ENCODE data around the gene EDC4.
A peak's percentile ranks its signal among the peaks of the same experiment; 100 is the strongest.
"Not testable (repeated sequence)": the region's sequence is repeated elsewhere in the genome, so short reads cannot be mapped to it uniquely, and the experiment has no call there.

EDC4 gene

DNA sequence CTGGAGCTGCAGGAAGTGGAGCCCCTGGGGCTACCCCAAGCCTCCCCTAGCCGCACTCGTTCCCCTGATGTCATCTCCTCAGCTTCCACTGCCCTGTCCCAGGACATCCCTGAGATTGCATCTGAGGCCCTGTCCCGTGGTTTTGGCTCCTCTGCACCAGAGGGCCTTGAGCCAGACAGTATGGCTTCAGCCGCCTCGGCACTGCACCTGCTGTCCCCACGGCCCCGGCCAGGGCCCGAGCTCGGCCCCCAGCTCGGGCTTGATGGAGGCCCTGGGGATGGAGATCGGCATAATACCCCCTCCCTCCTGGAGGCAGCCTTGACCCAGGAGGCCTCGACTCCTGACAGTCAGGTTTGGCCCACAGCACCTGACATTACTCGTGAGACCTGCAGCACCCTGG lies 7.7 kb downstream of the EDC4 start:
- no peak for DNase-seq

- no peak for DNase-seq
Measured at GRCh38 chr16:67881621-67882161, 8.8 kb downstream of the EDC4 start.

GRCh38 chr16:67882374-67883145 lies 9.7 kb downstream of the EDC4 start:
- no peak for DNase-seq

- no peak for DNase-seq
Measured at GRCh38 chr16:67883146-67883871, 10.5 kb downstream of the EDC4 start.

DNA sequence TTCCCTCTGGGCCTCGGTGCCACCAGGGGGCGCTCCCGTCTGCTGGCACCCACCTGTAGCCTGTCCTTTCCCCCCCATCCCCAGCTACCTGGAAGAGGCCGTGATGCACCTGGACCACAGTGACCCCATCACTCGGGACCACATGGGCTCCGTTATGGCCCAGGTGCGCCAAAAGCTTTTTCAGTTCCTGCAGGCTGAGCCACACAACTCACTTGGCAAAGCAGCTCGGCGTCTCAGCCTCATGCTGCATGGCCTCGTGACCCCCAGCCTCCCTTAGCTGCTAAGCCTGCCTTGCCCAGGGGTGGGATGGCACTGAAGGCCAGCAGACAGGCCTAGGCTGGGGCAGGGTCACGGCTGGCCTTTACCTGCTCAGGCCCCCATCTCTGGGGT lies 11.0 kb downstream of the EDC4 start:
- DNase-seq = peak; percentile 61

DNA sequence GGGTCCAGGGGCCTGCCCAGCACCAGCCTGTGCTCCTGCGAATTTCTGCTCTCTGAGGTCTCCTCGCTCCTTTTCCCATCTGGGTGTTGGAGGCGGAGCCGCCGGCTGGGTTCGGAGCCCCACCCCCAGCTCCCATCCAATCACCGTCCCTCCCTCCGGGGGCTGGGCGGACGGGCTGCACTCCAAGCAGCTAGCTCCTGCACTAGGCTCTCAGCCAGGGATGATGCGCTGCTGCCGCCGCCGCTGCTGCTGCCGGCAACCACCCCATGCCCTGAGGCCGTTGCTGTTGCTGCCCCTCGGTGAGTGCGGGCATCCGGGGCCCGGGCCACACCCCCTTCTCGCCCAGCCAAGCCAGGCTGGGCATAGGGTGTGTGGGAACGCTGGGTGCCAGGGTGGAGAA lies 11.8 kb downstream of the EDC4 start, which contains the start of gene NRN1L:
Gene NRN1L, plus strand, starts transcription at position 202 of the 400 bp plus-strand sequence. Its CDS starts 19 bp downstream, at position 221.
- no peak for DNase-seq

DNA sequence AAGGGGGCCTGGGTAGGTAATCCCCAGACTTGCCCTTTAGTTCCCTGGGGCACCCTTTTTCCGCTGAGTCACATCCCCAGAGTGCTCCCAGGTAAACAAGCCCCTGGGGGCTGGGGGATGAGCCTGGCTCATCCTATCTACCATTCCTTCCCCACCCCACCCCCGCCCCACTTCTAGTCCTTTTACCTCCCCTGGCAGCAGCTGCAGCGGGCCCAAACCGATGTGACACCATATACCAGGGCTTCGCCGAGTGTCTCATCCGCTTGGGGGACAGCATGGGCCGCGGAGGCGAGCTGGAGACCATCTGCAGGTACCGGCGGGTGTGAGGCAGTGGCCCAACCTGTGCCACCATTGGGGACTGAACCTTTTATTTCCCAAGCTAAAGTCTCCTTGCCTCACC lies 12.7 kb downstream of the EDC4 start:
- DNase-seq = no peak

DNA sequence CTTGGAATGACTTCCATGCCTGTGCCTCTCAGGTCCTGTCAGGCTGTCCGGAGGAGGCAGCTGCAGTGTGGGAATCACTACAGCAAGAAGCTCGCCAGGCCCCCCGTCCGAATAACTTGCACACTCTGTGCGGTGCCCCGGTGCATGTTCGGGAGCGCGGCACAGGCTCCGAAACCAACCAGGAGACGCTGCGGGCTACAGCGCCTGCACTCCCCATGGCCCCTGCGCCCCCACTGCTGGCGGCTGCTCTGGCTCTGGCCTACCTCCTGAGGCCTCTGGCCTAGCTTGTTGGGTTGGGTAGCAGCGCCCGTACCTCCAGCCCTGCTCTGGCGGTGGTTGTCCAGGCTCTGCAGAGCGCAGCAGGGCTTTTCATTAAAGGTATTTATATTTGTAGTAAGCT lies 13.1 kb downstream of the EDC4 start:
- no peak for DNase-seq

DNA sequence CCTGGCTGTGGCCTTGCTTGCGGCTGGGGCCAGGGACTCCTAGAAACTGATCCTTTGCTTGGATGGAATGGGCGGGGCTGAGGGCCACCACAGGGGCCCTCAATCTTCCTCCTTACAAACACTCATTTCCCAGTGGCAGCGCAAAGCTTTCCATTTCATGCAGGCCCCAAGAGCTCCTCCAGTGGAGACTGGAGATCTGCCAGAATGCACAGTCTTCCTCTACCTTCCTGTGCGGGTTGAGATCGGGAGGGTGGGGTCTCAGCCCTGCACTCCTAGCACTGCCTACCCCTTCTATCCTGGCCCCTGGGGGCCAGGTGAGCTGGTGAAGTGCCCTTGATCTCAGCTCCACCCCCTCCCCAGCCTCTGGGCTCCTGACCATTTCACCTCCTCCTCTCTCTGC lies 13.5 kb downstream of the EDC4 start:
- no peak for DNase-seq

- no peak for DNase-seq
Measured at GRCh38 chr16:67888331-67888730, 15.5 kb downstream of the EDC4 start.

DNA sequence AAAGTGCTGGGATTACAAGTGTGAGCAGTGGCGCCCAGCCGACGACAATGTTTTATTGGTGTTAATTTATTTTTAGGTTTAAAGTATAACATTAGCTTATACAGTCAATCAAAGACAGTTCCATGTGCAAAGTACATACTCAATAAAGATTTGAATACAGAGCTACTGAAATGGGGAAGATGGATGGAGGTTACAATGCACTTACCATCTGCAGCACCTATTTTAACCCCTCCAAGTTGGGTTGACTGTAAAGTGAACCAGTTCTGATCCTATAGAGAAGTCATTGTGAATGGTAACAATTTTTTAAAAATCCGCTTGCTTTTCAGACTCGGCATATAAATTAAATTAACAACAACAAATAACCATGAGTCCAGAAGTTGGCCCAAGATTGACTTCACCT lies 19.5 kb downstream of the EDC4 start:
- DNase-seq = no peak

GRCh38 chr16:67892899-67893742 lies 20.3 kb downstream of the EDC4 start, which contains the start of gene PSKH1:
PSKH1 (plus strand) TSS chr16:67893254; CDS start chr16:67908750, 15,496 bp downstream.
- peak; percentile 94 for DNase-seq

DNA sequence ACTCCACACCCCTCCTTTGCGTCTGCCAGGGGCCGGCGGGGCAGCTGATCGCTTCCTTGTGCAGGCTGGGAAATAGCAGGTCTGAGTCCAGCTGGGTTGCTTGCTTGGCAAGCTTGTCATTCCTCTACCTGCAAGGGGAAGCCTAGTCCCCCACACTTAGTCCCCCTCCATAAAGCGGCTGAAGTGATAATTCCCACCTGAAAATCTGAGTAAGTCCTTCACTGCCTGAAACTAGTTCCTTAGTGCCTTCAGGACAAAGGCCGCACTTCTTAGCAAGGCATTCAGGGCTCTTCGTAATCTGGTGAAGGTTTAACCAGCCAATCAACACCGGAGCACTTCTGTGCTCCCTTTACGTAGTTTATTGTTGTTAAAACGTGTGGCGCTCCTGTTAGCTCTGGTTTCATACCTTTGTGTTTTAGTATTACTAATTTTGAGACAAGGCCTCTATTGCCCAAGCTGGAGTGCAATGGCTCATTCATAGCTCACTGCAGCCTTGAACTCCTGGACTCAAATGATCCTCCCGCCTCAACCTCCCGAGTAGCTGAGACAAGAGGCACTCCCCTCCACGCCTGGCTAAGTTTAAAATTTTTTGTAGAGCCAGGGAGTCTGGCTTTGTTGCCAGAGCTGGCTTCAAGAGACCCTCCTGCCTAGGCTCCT lies 21.0 kb downstream of the EDC4 start:
- no peak for DNase-seq

DNA sequence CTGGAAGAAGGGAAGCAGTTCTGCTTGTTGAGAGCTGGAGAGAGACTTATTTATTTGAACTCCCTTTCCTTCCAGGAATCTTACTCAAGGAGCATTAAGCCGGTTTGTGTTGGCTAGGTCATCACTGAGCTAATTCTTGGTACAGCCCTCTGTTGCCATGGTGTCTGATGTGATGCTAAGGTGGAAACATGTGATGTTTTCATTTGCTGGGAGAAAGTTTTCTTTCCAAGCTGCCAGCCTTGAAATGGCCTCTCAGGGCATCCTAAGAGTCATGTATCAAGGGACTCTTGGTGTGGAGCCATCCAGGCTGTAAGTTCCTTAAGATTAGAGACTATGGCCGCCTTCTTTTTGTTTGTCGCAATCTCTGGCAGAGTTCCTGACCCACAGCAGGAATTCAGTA lies 24.4 kb downstream of the EDC4 start:
- no peak for DNase-seq

DNA sequence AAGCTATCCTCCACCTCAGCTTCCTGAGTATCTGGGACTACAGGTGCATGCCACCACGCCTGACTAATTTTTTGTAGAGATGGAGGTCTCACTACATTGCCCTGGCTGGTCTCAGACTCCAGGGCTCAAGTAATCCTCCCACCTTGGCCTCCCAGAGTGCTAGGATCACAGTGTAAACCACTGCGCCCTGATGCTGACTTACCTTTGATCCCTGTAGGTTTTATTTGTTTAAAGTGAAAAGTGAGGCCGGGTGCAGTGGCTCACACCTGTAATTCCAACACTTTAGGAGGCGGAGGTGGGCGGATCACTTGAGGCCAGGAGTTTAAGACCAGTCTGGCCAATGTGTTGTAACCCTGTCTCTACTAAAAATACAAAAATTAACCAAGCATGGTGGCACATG lies 28.9 kb downstream of the EDC4 start:
- no peak for DNase-seq

GRCh38 chr16:67902831-67903230 lies 30.0 kb downstream of the EDC4 start:
- no peak for DNase-seq

DNA sequence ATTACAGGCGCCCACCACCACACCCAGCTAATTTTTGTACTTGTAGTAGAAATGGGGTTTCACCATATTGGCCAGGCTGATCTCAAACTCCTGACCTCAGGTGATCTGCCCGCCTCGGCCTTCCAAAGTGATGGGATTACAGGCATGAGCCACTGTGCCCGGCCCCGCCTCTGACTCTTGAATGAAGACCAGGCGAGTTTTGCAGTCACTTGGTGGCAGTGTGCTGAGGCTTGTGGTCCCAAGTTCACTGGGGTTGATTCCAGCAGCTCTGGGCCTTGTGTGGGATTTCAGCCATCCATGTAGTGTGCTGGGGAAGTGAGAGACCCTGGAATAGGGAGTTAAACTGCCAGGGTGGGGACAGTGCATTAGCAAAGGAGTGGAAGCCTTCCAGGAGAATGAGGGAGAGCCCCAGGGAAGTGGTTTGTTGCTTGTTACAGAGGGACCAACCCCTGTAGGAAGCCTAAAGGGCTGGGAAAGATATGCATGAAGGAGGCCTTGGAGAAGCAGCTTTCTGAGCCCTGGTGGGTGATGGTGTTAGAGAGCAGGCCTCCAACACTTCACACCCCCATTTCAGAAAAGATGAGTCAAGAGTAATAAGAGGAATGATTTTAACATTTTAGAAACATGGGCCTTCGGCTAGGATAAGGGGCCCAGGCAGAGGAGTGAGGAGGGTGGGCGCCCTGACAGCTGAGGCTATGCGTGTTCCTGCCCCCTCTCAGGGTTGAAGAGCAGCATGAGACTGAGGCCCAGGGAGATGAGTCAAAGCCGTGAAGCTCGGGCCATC lies 34.7 kb downstream of the EDC4 start:
- no peak for DNase-seq

DNA sequence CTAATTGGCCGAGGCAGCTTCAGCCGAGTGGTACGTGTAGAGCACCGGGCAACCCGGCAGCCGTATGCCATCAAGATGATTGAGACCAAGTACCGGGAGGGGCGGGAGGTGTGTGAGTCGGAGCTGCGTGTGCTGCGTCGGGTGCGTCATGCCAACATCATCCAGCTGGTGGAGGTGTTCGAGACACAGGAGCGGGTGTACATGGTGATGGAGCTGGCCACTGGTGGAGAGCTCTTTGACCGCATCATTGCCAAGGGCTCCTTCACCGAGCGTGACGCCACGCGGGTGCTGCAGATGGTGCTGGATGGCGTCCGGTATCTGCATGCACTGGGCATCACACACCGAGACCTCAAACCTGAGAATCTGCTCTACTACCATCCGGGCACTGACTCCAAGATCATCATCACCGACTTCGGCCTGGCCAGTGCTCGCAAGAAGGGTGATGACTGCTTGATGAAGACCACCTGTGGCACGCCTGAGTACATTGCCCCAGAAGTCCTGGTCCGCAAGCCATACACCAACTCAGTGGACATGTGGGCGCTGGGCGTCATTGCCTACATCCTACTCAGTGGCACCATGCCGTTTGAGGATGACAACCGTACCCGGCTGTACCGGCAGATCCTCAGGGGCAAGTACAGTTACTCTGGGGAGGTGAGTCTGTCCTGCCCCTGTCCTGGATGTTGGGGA lies 36.3 kb downstream of the EDC4 start:
- no peak for DNase-seq

DNA sequence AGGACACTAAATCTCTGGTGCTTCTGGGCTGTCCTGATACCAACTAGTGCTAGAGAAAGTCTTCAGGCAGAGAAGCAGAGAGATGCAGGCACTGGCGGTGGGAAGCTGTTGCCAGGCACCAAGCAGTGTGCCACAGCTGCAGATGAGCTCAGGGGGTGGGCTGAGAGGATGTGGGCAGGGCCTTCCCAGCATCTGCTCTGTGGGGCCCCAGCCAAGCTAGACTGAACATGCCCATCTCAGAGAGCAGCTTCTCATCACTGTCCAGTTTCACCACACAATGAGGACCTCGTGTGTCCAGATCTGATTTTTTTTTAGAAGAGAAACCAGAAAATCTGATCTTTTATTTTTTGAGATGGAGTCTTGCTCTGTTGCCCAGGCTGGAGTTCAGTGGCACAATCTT lies 37.3 kb downstream of the EDC4 start:
- DNase-seq = peak; percentile 40

DNA sequence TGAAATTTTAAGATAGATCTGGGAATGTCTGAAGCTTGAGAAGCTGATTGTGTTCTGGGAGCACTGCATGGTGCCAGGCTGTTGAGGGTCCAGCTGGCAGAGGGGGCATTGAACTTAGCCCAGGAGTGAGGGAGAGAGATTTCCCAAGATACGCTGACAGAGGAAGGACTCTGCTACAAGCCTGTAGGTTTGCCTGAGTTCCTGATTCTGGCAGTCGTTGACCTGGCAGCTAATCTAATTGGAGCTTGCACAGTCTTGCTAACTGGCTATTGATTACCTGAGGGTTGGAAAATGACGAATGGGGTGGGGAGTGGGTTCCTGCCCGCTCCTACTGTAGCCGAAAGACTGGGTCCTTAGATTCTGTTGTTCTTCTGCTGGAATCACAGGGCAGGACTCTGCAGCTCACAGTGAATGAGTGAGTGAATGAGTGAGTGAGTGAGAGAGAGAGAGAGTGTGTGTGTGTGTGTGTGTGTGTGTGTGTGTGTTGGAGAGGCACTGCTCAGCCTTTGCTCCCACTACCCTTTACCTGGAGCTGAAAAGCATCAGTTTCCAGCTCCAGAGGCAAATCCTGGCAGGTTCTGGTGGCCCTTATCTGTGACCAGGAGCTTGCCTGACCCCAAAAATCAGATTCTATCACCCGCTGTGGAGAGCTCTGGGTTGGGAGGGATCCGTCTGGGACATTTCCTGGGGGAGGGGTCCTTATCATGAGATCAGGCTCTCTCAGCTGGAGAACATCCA lies 42.1 kb downstream of the EDC4 start:
- no peak for DNase-seq

DNA sequence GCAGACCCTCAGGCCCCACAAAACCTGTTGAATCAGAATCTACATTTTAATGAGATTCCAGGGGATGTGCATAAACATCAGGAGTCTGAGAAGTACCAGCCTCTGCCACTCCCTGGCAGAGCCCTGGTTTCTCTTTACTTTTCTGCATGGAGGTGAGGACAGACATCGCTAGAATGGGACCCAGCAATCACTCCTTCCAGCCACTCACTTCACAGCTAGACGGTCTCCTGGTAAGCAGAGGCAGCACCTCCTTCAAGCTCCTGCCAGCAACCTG lies 42.6 kb downstream of the EDC4 start:
- DNase-seq = not testable (repeated sequence)
